ENCODE data around the gene LRRC57.

LRRC57 gene

DNA sequence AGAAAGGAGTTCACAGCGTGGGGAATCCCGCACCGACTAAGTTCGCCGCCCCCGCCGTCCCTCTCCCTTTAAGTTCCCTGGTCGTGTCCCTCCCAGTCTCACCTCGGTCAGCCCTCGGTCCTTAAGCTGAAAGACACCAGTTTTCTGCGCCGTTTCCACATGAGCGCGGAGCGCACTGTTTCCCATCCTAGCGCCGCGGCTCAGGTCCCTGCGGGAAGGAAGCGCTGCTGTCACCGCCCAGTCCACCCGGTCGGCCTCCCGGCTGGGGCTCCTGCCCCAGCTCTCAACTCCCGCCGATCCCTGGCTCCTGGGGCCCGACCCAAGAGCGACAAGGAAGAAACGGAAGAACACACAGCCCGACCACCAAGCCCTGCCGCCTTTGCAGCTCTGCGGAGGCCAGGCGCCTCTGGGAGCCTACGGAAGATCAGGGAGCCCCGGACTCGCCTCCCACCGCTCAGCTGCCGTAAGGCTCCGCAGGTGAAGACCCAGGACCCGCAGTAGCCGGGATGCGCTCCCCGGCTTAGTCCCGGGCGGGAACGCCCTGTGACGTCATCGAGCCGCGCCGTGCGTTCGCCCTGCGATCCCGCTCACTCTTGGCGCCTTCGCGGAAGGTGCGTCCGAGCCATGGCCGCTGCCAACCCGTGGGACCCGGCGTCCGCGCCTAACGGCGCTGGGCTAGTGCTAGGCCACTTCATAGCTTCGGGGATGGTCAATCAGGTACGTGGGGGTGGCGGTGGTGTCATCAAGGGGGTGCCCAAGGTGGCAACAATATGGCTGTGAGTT lies at the start of gene LRRC57, which contains the start of gene HAUS2:
Gene LRRC57, minus strand, starts transcription at position 545 of the 783 bp plus-strand sequence. Its CDS starts 359 bp downstream, at position 186.
Gene HAUS2, plus strand, starts transcription at position 590 of the 783 bp plus-strand sequence. Its CDS starts 35 bp downstream, at position 625.
- TF ChIP-seq, protein P1, sequence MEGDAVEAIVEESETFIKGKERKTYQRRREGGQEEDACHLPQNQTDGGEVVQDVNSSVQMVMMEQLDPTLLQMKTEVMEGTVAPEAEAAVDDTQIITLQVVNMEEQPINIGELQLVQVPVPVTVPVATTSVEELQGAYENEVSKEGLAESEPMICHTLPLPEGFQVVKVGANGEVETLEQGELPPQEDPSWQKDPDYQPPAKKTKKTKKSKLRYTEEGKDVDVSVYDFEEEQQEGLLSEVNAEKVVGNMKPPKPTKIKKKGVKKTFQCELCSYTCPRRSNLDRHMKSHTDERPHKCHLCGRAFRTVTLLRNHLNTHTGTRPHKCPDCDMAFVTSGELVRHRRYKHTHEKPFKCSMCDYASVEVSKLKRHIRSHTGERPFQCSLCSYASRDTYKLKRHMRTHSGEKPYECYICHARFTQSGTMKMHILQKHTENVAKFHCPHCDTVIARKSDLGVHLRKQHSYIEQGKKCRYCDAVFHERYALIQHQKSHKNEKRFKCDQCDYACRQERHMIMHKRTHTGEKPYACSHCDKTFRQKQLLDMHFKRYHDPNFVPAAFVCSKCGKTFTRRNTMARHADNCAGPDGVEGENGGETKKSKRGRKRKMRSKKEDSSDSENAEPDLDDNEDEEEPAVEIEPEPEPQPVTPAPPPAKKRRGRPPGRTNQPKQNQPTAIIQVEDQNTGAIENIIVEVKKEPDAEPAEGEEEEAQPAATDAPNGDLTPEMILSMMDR (IDR thresholded peaks at IDR 0.05), result no peak

DNA sequence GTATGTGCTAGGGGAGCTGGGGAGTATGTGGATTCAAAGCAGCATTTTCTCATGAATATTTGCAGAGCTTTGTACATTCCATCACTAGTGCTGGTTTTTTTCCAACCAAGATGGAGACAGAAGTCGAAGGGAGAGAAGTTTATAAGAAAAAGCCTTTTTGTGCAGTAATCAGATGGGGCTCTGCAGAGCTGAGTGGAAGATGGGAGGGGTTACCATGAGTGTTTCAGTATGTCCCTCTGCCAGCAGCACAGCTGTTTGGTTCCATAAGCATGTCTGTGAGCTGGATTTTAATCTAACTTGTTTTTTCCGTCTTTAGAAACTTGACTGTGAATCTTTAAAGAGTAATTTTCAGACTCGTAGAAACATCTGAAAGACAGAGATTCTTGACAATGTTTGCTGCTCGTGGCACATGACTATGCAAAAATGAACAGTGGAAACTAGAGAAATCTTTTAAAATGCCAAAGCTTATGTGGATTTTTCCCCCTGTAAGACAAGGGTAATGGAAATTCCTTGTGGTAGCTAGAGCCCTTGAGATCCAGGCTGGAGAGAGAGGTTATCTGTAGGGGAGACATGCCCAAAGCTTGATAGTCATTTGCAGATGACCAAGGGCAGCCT lies 47.1 kb upstream of the LRRC57 start:
- peaks cover 0 to 67% (median 16%) of the 10 kb centered on the region in 4 donors for H3K4me1 ChIP-seq
- H3K27me3 ChIP-seq, result no peaks in the 10 kb centered on the region
- DNase-seq, result no peak
- H3K36me3 ChIP-seq, result no peaks in the 10 kb centered on the region
- H3K27ac ChIP-seq, result peak overlapping the region; percentile 1 to 42
- TF ChIP-seq, protein P1 (IDR thresholded peaks at IDR 0.05), result no peak
- intact Hi-C loops (cut with DNase I; ENCODE audit: low total_unique reads), result no loop called here
- no peak overlapping the region for H3K4me3 ChIP-seq
- H3K9me3 ChIP-seq, result no peaks in the 10 kb centered on the region

More for the DNA sequence above, at the start of gene LRRC57, which contains the start of gene HAUS2:
- H3K27me3 ChIP-seq, result no peaks in the 10 kb centered on the region
- peak within 1 kb of the TSS; percentile 88 to 89 for H3K27ac ChIP-seq
- peaks cover 0 to 18% (median 16%) of the 10 kb centered on the region in 3 donors for H3K36me3 ChIP-seq
- H3K4me1 ChIP-seq, result peaks cover 0 to 24% (median 9%) of the 10 kb centered on the region in 4 donors
- H3K9me3 ChIP-seq, result no peaks in the 10 kb centered on the region
- DNase-seq, result peak; percentile 77 to 89
- H3K4me3 ChIP-seq, result peak within 1 kb of the TSS; percentile 91
- intact Hi-C loops (cut with DNase I; ENCODE audit: low total_unique reads), result no loop called here

DNA sequence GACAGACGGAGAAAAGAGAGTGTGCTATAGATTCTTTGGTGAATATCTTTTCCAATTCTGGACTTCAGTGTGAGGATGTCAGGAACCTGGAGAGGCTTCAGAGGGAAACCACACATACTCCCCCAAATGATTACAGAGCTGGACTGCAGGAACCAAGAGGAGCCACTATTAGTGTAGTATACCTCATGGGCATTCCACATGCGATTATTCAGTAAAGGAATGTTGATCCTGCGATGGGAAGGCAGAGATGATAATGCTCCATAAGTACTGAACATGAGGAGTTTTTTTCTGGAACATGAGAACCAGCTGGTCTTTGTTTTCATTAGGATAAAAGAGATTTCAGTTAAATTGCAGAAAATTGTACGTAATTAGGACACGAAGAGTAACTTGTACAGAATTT lies 45.5 kb upstream of the LRRC57 start:
- intact Hi-C loops (cut with DNase I; ENCODE audit: low total_unique reads), result no loop called here
- Histone ChIP-seq H3K9me3 (no peaks in the 10 kb centered on the region), H3K27ac (peak overlapping the region; percentile 34 to 58), H3K4me1 (peaks cover 0 to 65% (median 16%) of the 10 kb centered on the region in 4 donors), H3K36me3 (no peaks in the 10 kb centered on the region), H3K27me3 (no peaks in the 10 kb centered on the region), H3K4me3 (no peak overlapping the region)
- DNase-seq, result no peak
- TF ChIP-seq, protein P1 (IDR thresholded peaks at IDR 0.05), result no peak

DNA sequence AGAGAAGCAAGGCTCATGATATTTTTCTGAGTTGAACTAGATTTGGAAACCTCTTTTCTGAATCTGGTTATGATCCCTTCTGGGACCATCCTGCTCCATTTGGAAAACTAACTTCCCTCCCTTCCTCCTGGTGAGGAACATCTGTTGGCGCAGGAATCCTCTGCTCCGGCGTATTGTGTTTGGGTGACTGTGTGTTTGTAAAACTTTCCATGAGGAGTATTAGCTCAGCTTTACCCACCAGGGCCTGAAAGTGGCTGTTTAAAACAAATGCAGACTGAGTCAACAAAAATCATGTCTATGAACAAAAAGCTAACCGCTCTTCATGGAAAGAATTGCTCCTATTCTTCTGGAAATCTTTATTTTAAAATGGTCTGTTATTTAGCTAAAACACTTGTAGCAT lies 44.5 kb upstream of the LRRC57 start:
- peak in 1 of 2 donors; percentile 72 for DNase-seq
- H3K36me3 ChIP-seq, result no peaks in the 10 kb centered on the region
- no peaks in the 10 kb centered on the region for H3K9me3 ChIP-seq
- TF ChIP-seq, protein P1 (IDR thresholded peaks at IDR 0.05), result no peak
- peak overlapping the region; percentile 34 for H3K27ac ChIP-seq
- peaks cover 0 to 61% (median 17%) of the 10 kb centered on the region in 4 donors for H3K4me1 ChIP-seq
- intact Hi-C loops (cut with DNase I; ENCODE audit: low total_unique reads), result no loop called here
- no peaks in the 10 kb centered on the region for H3K27me3 ChIP-seq
- H3K4me3 ChIP-seq, result no peak overlapping the region

DNA sequence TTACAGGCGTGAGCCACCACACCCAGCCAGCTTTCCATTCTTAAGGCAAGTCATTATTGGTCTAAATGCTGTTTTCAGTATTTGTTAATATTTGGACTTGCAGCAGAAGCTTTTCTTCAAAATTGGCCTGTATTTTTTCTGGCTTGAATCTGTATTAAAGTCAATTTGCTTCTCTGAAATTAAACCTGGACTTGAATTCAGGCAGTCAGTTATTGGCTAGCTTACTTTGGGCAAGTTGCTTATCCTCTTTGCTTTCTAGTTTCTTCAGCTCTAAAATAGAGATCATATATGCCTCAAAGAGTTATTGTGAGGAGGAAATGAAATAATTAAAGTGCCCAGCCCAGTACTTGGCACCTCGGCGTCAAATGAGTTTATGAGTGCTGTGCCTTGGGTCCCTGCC lies 44.1 kb upstream of the LRRC57 start:
- Histone ChIP-seq H3K9me3 (no peaks in the 10 kb centered on the region), H3K27me3 (no peaks in the 10 kb centered on the region), H3K27ac (peak overlapping the region; percentile 34), H3K36me3 (no peaks in the 10 kb centered on the region), H3K4me3 (no peak overlapping the region), H3K4me1 (peaks cover 0 to 61% (median 18%) of the 10 kb centered on the region in 4 donors)
- TF ChIP-seq, protein P1 (IDR thresholded peaks at IDR 0.05), result no peak
- DNase-seq, result no peak
- intact Hi-C loops (cut with DNase I; ENCODE audit: low total_unique reads), result no loop called here
